IMR-90 (cell line): Measurements from ENCODE around the gene GARNL3. TPM values are rescaled to one million over a fixed set of nuclear protein-coding genes. Genes with fewer than 3 reads are reported as not detected.

Source experiments
- ATAC-seq: fragments of 200-7000 bp; cut with Tn5 transposase; 2 replicates; pipeline ENCODE4 v1.9.1; 2020; ENCODE audit warnings: low read depth, mild to moderate bottlenecking, moderate library complexity
- BruUV-seq: library from RNA; stranded (reverse); fragments of 400-500 nt; replicated peaks from 2 replicates; lab custom pipeline; 2021; lab: Mats Ljungman, UMichigan
- CTCF ChIA-PET: fragments of 300-600 bp; formaldehyde crosslinking; extraction: SDS; loops from one replicate; lab custom pipeline; 2021; ENCODE audit warnings: antibody characterized with exemption; lab: Yijun Ruan, JAX
- POLR2A ChIA-PET: fragments of 300-600 bp; sonication (Branson Sonifier 250); formaldehyde crosslinking; loops from one replicate; lab custom pipeline; 2022; ENCODE audit warnings: antibody characterized with exemption; ENCODE audit not compliant: unreplicated experiment; lab: Charles Lee
- DNase-seq: peaks from one replicate; pipeline ENCODE4 v3.0.0; 2013
- H2AFZ ChIP-seq: replicated peaks from 2 replicates; pipeline ENCODE3; 2013; ENCODE audit warnings: low read length, mild to moderate bottlenecking; ENCODE audit not compliant: poor library complexity
- H2AK5ac ChIP-seq: 2 replicates; pipeline ENCODE4 v1.6.1; 2013; ENCODE audit warnings: low read depth, low read length, inconsistent platforms
- H2AK9ac ChIP-seq: replicated peaks from 2 replicates; pipeline ENCODE3; 2013; ENCODE audit warnings: mild to moderate bottlenecking, low read depth, low read length, moderate library complexity; ENCODE audit not compliant: poor library complexity
- H2BK120ac ChIP-seq: 2 replicates; pipeline ENCODE4 v1.6.1; 2013; ENCODE audit warnings: low read depth, low read length, inconsistent platforms
- H2BK15ac ChIP-seq: 3 replicates; pipeline ENCODE4 v1.6.1; 2013; ENCODE audit warnings: low read depth, low read length, inconsistent platforms
- H2BK20ac ChIP-seq: 2 replicates; pipeline ENCODE4 v1.6.1; 2013; ENCODE audit warnings: low read depth, mild to moderate bottlenecking, inconsistent platforms, low read length, moderate library complexity
- H2BK5ac ChIP-seq: 2 replicates; pipeline ENCODE4 v1.6.1; 2013; ENCODE audit warnings: mild to moderate bottlenecking, low read depth, low read length, inconsistent platforms; ENCODE audit not compliant: poor library complexity, severe bottlenecking
- H3K14ac ChIP-seq: replicated peaks from 2 replicates; pipeline ENCODE4 v1.6.1; 2013; ENCODE audit warnings: low read depth, low read length, inconsistent platforms
- H3K18ac ChIP-seq: 2 replicates; pipeline ENCODE4 v1.6.1; 2013; ENCODE audit warnings: low read depth, low read length, control low read depth
- H3K23ac ChIP-seq: 2 replicates; pipeline ENCODE4 v1.6.1; 2013; ENCODE audit warnings: low read depth, low read length, inconsistent platforms
- H3K27ac ChIP-seq: 2 replicates; pipeline ENCODE4 v1.5.1; 2013; ENCODE audit warnings: mild to moderate bottlenecking, control low read depth, low read length; ENCODE audit not compliant: insufficient read depth
- H3K27me3 ChIP-seq: 2 replicates; pipeline ENCODE4 v1.6.1; 2013; ENCODE audit warnings: low read length; ENCODE audit not compliant: control insufficient read depth, insufficient read depth
- H3K36me3 ChIP-seq: 2 replicates; pipeline ENCODE4 v1.6.1; 2013; ENCODE audit warnings: low read length, mixed read lengths; ENCODE audit not compliant: control insufficient read depth, insufficient read depth
- H3K4ac ChIP-seq: 2 replicates; pipeline ENCODE4 v1.6.1; 2013; ENCODE audit warnings: low read depth, low read length, inconsistent platforms
- H3K4me1 ChIP-seq: 2 replicates; pipeline ENCODE4 v1.6.1; 2013; ENCODE audit warnings: low read length, mixed read lengths; ENCODE audit not compliant: control insufficient read depth, insufficient read depth
- H3K4me2 ChIP-seq: 2 replicates; pipeline ENCODE4 v1.6.1; 2013; ENCODE audit warnings: low read depth, mild to moderate bottlenecking, control low read depth, low read length, moderate library complexity
- H3K4me3 ChIP-seq: 2 replicates; pipeline ENCODE4 v1.5.1; 2013; ENCODE audit warnings: low read depth, mild to moderate bottlenecking, control low read depth, low read length, moderate library complexity; ENCODE audit not compliant: insufficient read depth
- H3K56ac ChIP-seq: 2 replicates; pipeline ENCODE4 v1.6.1; 2013; ENCODE audit warnings: low read length, inconsistent platforms; ENCODE audit not compliant: insufficient read depth; ENCODE audit errors: extremely low read depth
- H3K79me1 ChIP-seq, 2 experiments: 2 replicates each; pipeline ENCODE4 v1.6.1; 2013; ENCODE audit warnings: low read length in 2 of 2, inconsistent platforms in 1 of 2, low read depth in 1 of 2
- H3K9ac ChIP-seq: 2 replicates; pipeline ENCODE4 v1.6.1; 2013; ENCODE audit warnings: low read depth, low read length, control low read depth
- H3K9me1 ChIP-seq: 2 replicates; pipeline ENCODE4 v1.6.1; 2013; ENCODE audit warnings: low read length, inconsistent platforms; ENCODE audit not compliant: insufficient read depth
- H3K9me3 ChIP-seq: 2 replicates; pipeline ENCODE4 v1.6.1; 2013; ENCODE audit warnings: low read length; ENCODE audit not compliant: control insufficient read depth, insufficient read depth
- H4K20me1 ChIP-seq: 2 replicates; pipeline ENCODE4 v1.6.1; 2013; ENCODE audit warnings: low read length, inconsistent platforms; ENCODE audit not compliant: insufficient read depth
- H4K5ac ChIP-seq: 2 replicates; pipeline ENCODE4 v1.6.1; 2013; ENCODE audit warnings: mild to moderate bottlenecking, low read depth, low read length, control low read depth
- H4K8ac ChIP-seq, 2 experiments: 2 replicates each; pipeline ENCODE4 v1.6.1; 2013; ENCODE audit warnings: low read depth in 2 of 2, low read length in 2 of 2, control low read depth in 1 of 2, inconsistent platforms in 1 of 2
- H4K91ac ChIP-seq: 2 replicates; pipeline ENCODE4 v1.6.1; 2013; ENCODE audit warnings: low read depth, low read length, inconsistent platforms; ENCODE audit not compliant: insufficient read depth
- WGBS, 2 experiments: methylation state at CpG; one replicate each; pipeline versions ENCODE4 v1.1.5 to v1.1.7; 2013; ENCODE audit warnings: missing lambda C conversion rate in 2 of 2; ENCODE audit not compliant: insufficient read length in 1 of 2; ENCODE audit errors: extremely low coverage in 2 of 2; 5-methylcytosine and 5-hydroxymethylcytosine counted together
- dilution Hi-C: fragments of 300-500 bp; cut with HindIII; formaldehyde crosslinking; loops from one replicate; pipeline ENCODE4 v1.14.3; 2018; ENCODE audit warnings: low sequenced_read_pairs; ENCODE audit not compliant: unreplicated experiment
- in situ Hi-C: fragments of 300-500 bp; cut with MboI; formaldehyde crosslinking; loops from 3 replicates; pipeline ENCODE4 v1.14.3; 2019; ENCODE audit warnings: low sequenced_read_pairs, inconsistent platforms, mixed read lengths
- intact Hi-C: fragments of 100-400 bp; cut with micrococcal nuclease; formaldehyde crosslinking; loops from 2 replicates; pipeline ENCODE4 v1.10.0; 2022
- polyA plus RNA-seq, 3 experiments: library from polyadenylated mRNA; depleted of rRNA; stranded (reverse); fragments of >200 nt; gene quantifications; 2 replicates each; pipeline ENCODE4 v1.2.3, GENCODE V29; 2012; ENCODE audit warnings: low replicate concordance in 1 of 3
- total RNA-seq: library from RNA; depleted of rRNA; stranded (reverse); fragments of >200 nt; gene quantifications from 2 replicates; pipeline ENCODE4 v1.2.3, GENCODE V29; 2012; rRNA removed
- TF ChIP-seq, protein P1 (sequence below): conservative IDR thresholded peaks from 2 replicates; pipeline ENCODE4 v1.5.1; 2012; ENCODE audit warnings: mild to moderate bottlenecking, low read depth, low read length, improper control_type of control experiment

Gene GARNL3
- total and polyA plus RNA-seq, 2 of the 4 experiments (the other 2 are of a cell fraction), result 1.9 to 5.0 TPM

DNA sequence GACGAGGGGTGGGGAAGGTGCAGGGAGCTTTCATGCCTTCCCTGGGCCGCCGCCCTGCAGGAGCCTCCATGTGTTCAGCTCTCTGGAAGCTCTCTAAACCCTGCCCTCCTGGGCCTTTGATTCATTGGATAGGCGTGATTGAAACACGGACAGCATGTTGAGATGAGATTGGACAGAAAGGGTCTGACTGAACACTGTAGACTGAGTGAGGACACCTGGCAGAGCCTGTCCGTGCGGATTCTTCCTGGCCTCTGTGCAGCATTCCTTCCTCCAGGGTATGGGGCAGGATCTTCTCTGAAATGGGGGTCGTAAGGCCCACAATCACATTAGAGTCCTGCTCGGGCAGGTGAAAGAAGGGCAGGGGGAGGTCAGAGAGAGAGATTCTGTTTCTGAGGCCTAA, 173.8 kb downstream of the GARNL3 start:
- intact Hi-C loops (no loop called here), in situ Hi-C loops (no loop called here), dilution Hi-C loops (no loop called here)
- H3K27ac ChIP-seq, result no peak overlapping the region
- no peaks in the 10 kb centered on the region for H3K27me3 ChIP-seq
- H4K91ac ChIP-seq, result no peak overlapping the region
- H3K23ac ChIP-seq, result no peak overlapping the region
- no peak overlapping the region for H4K8ac ChIP-seq
- H2AFZ ChIP-seq, result no peak overlapping the region
- ATAC-seq (no peak), DNase-seq (no peak)
- WGBS, 2 experiments, result 91% methylated on average over 4 of the region's 9 CpGs; no CpG with 5 or more reads in 1 of the 2 experiments
- no peak overlapping the region for H4K5ac ChIP-seq
- ChIA-PET CTCF (interaction anchor here (0.6 kb wide), 1 partner anchor 18 kb away, joined by 5 read pairs; no protein-coding TSS in a partner anchor), POLR2A (no interaction called here)
- no peak overlapping the region for H3K4me2 ChIP-seq
- H3K9me1 ChIP-seq, result peaks cover 7% of the 10 kb centered on the region; the same call in 1 of the 2 replicates
- no peak overlapping the region for H2AK5ac ChIP-seq
- peaks cover 72% of the 10 kb centered on the region for H3K36me3 ChIP-seq
- TF ChIP-seq, protein P1, sequence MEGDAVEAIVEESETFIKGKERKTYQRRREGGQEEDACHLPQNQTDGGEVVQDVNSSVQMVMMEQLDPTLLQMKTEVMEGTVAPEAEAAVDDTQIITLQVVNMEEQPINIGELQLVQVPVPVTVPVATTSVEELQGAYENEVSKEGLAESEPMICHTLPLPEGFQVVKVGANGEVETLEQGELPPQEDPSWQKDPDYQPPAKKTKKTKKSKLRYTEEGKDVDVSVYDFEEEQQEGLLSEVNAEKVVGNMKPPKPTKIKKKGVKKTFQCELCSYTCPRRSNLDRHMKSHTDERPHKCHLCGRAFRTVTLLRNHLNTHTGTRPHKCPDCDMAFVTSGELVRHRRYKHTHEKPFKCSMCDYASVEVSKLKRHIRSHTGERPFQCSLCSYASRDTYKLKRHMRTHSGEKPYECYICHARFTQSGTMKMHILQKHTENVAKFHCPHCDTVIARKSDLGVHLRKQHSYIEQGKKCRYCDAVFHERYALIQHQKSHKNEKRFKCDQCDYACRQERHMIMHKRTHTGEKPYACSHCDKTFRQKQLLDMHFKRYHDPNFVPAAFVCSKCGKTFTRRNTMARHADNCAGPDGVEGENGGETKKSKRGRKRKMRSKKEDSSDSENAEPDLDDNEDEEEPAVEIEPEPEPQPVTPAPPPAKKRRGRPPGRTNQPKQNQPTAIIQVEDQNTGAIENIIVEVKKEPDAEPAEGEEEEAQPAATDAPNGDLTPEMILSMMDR, result no peak
- H3K4me1 ChIP-seq, result no peaks in the 10 kb centered on the region
- no TSS peak for BruUV-seq
- no peak overlapping the region for H3K14ac ChIP-seq
- no peak overlapping the region for H2BK15ac ChIP-seq
- H4K20me1 ChIP-seq, result peaks cover 3% of the 10 kb centered on the region
- no peak overlapping the region for H2BK20ac ChIP-seq
- H3K4me3 ChIP-seq, result no peak overlapping the region
- no peak overlapping the region for H3K56ac ChIP-seq
- H3K4ac ChIP-seq, result no peak overlapping the region
- no peak overlapping the region for H2BK120ac ChIP-seq
- no peak overlapping the region for H2AK9ac ChIP-seq
- H3K9me3 ChIP-seq, result no peaks in the 10 kb centered on the region; the same call in 1 of the 2 replicates
- no peak overlapping the region for H3K18ac ChIP-seq
- peaks cover 12 to 30% of the 10 kb centered on the region in 2 experiments; a peak in 3 of 4 replicates for H3K79me1 ChIP-seq
- H3K9ac ChIP-seq, result no peak overlapping the region
- H2BK5ac ChIP-seq, result no peak overlapping the region

Other genes starting within 250 kb of the GARNL3 start
- 9.5 and 14.7 TPM in 2 replicates for gene ANGPTL2, start 142.1 kb upstream of the GARNL3 start, total RNA-seq
- 23.5 and 25.1 TPM in 2 replicates for gene ANGPTL2, start 142.1 kb upstream of the GARNL3 start, polyA plus RNA-seq (2012; rRNA removed)
- gene SLC2A8, start 132.4 kb downstream of the GARNL3 start, total RNA-seq, result 6.4 and 9.0 TPM in 2 replicates
- gene SLC2A8, start 132.4 kb downstream of the GARNL3 start, polyA plus RNA-seq (2012; rRNA removed), result 12.0 and 13.2 TPM in 2 replicates
- gene ZNF79, start 159.6 kb downstream of the GARNL3 start, total RNA-seq, result 13.9 and 15.4 TPM in 2 replicates
- gene ZNF79, start 159.6 kb downstream of the GARNL3 start, polyA plus RNA-seq (2012; rRNA removed), result 5.3 and 5.6 TPM in 2 replicates
- 1,864 and 2,290 TPM in 2 replicates for gene RPL12, start 186.6 kb downstream of the GARNL3 start, total RNA-seq
- gene RPL12, start 186.6 kb downstream of the GARNL3 start, polyA plus RNA-seq (2012; rRNA removed), result 2,087 and 2,379 TPM in 2 replicates
- gene LRSAM1, start 186.7 kb downstream of the GARNL3 start, total RNA-seq, result 3.0 and 3.3 TPM in 2 replicates
- gene LRSAM1, start 186.7 kb downstream of the GARNL3 start, polyA plus RNA-seq (2012; rRNA removed), result 8.0 and 9.3 TPM in 2 replicates